Breast epithelium (tissue), 4 donors: Measurements from ENCODE around the gene APEH. TPM values are rescaled to one million over a fixed set of nuclear protein-coding genes. Genes with fewer than 3 reads are reported as not detected.

ENCODE experiments used
- DNase-seq, 2 donors: peaks; one replicate each; pipeline ENCODE4 v3.0.0-alpha.2; 2019; ENCODE audit warnings: low spot score in 2 of 2
- H3K27ac ChIP-seq, 2 donors: fragments of 200-600 bp; sonication (generic) in 1 of 2; one replicate each; pipeline ENCODE4 v1.5.1; 2016 to 2019; ENCODE audit warnings: mild to moderate bottlenecking in 1 of 2
- H3K27me3 ChIP-seq, 2 donors: fragments of 200-600 bp; sonication (generic) in 1 of 2; one replicate each; pipeline versions ENCODE4 v1.5.1 to v1.6.0; 2017 to 2019; ENCODE audit warnings: control low read depth in 1 of 2, mild to moderate bottlenecking in 1 of 2
- H3K36me3 ChIP-seq: fragments of 200-600 bp; one replicate; pipeline ENCODE4 v1.5.1; 2019
- H3K4me1 ChIP-seq, 2 donors: fragments of 200-600 bp; sonication (generic); one replicate each; pipeline ENCODE4 v1.5.1; 2016 to 2019; ENCODE audit warnings: control low read depth in 1 of 2
- H3K4me3 ChIP-seq, 3 donors: fragments of 200-600 bp; sonication (generic); 1 replicate in 2 of 3; 2 replicates in 1 of 3; pipeline ENCODE4 v1.5.1; 2016 to 2019; ENCODE audit warnings: mild to moderate bottlenecking in 3 of 3, moderate library complexity in 2 of 3
- H3K9me3 ChIP-seq, 2 donors: fragments of 200-600 bp; sonication (generic) in 1 of 2; one replicate each; pipeline ENCODE4 v1.5.1; 2016 to 2019; ENCODE audit warnings: control low read depth in 1 of 2
- POLR2A ChIP-seq: fragments of 450-650 bp; IDR thresholded peaks from one replicate; pipeline ENCODE4 v1.6.1; 2016; ENCODE audit warnings: antibody characterized with exemption, mild to moderate bottlenecking, moderate library complexity
- POLR2AphosphoS5 ChIP-seq, 3 donors: sonication (generic); formaldehyde crosslinking; IDR thresholded peaks; one replicate each; pipeline ENCODE4 v1.6.1; 2017; ENCODE audit warnings: antibody characterized with exemption in 3 of 3
- intact Hi-C: fragments of 100-400 bp; cut with DNase I; formaldehyde crosslinking; loops from one replicate; pipeline ENCODE4 v1.15.1; 2023; ENCODE audit warnings: low total_unique reads
- total RNA-seq, 3 donors: library from RNA; depleted of rRNA; stranded (reverse); fragments of >200 nt; gene quantifications; one replicate each; pipeline ENCODE4 v1.1.0, GENCODE V29; 2016
- TF ChIP-seq, protein P1 (sequence below), 3 donors: fragments of 450-650 bp; IDR thresholded peaks; one replicate each; pipeline ENCODE4 v1.5.1; 2016 to 2017; ENCODE audit warnings: antibody characterized with exemption in 3 of 3, mild to moderate bottlenecking in 3 of 3, moderate library complexity in 3 of 3

The APEH gene
- total RNA-seq, 3 donors from 2014 or later: 69.5 to 80.0 (median 70.1) TPM

- intact Hi-C loops: no loop called here
- no peak overlapping the region for H3K27ac ChIP-seq
- no peaks in the 10 kb centered on the region for H3K36me3 ChIP-seq
- no peaks in the 10 kb centered on the region for H3K27me3 ChIP-seq
- no peaks in the 10 kb centered on the region for H3K9me3 ChIP-seq
- no peak for DNase-seq
- H3K4me3 ChIP-seq: no peak overlapping the region
- TF ChIP-seq POLR2A (no peak), POLR2AphosphoS5 (IDR thresholded peaks at IDR 0.05) (no peak)
- TF ChIP-seq, protein P1, sequence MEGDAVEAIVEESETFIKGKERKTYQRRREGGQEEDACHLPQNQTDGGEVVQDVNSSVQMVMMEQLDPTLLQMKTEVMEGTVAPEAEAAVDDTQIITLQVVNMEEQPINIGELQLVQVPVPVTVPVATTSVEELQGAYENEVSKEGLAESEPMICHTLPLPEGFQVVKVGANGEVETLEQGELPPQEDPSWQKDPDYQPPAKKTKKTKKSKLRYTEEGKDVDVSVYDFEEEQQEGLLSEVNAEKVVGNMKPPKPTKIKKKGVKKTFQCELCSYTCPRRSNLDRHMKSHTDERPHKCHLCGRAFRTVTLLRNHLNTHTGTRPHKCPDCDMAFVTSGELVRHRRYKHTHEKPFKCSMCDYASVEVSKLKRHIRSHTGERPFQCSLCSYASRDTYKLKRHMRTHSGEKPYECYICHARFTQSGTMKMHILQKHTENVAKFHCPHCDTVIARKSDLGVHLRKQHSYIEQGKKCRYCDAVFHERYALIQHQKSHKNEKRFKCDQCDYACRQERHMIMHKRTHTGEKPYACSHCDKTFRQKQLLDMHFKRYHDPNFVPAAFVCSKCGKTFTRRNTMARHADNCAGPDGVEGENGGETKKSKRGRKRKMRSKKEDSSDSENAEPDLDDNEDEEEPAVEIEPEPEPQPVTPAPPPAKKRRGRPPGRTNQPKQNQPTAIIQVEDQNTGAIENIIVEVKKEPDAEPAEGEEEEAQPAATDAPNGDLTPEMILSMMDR (IDR thresholded peaks at IDR 0.05): no peak
- H3K4me1 ChIP-seq: no peaks in the 10 kb centered on the region
Observed at GRCh38 chr3:49642708-49643145, 31.4 kb upstream of the APEH start.

- Histone ChIP-seq H3K4me1 (no peaks in the 10 kb centered on the region), H3K27me3 (no peaks in the 10 kb centered on the region), H3K36me3 (no peaks in the 10 kb centered on the region), H3K9me3 (no peaks in the 10 kb centered on the region), H3K27ac (no peak overlapping the region), H3K4me3 (no peak overlapping the region)
- intact Hi-C loops: no loop called here
- TF ChIP-seq POLR2AphosphoS5 (IDR thresholded peaks at IDR 0.05) (no peak), POLR2A (no peak)
- TF ChIP-seq, protein P1 (IDR thresholded peaks at IDR 0.05): no peak
- DNase-seq: no peak
Observed at GRCh38 chr3:49644684-49645083, 29.5 kb upstream of the APEH start.

GRCh38 chr3:49646236-49646635, 27.9 kb upstream of the APEH start:
- H3K36me3 ChIP-seq: no peaks in the 10 kb centered on the region
- no peak for DNase-seq
- no peak overlapping the region for H3K27ac ChIP-seq
- no peaks in the 10 kb centered on the region for H3K9me3 ChIP-seq
- intact Hi-C loops: no loop called here
- H3K4me3 ChIP-seq: no peak overlapping the region
- TF ChIP-seq, protein P1 (IDR thresholded peaks at IDR 0.05): no peak
- TF ChIP-seq POLR2AphosphoS5 (IDR thresholded peaks at IDR 0.05): no peak
- TF ChIP-seq POLR2A: no peak
- no peaks in the 10 kb centered on the region for H3K4me1 ChIP-seq
- H3K27me3 ChIP-seq: no peaks in the 10 kb centered on the region

GRCh38 chr3:49647741-49648140, 26.4 kb upstream of the APEH start:
- intact Hi-C loops: no loop called here
- Histone ChIP-seq H3K9me3 (no peaks in the 10 kb centered on the region), H3K27me3 (no peaks in the 10 kb centered on the region), H3K27ac (no peak overlapping the region), H3K36me3 (no peaks in the 10 kb centered on the region), H3K4me3 (no peak overlapping the region), H3K4me1 (no peaks in the 10 kb centered on the region)
- DNase-seq: no peak
- TF ChIP-seq, protein P1 (IDR thresholded peaks at IDR 0.05): no peak
- no peak for TF ChIP-seq POLR2AphosphoS5 (IDR thresholded peaks at IDR 0.05)
- TF ChIP-seq POLR2A: no peak

GRCh38 chr3:49648354-49649019, 25.7 kb upstream of the APEH start:
- TF ChIP-seq, protein P1 (IDR thresholded peaks at IDR 0.05): no peak
- TF ChIP-seq POLR2A (no peak), POLR2AphosphoS5 (IDR thresholded peaks at IDR 0.05) (no peak)
- DNase-seq: no peak
- intact Hi-C loops: no loop called here
- Histone ChIP-seq H3K4me3 (no peak overlapping the region), H3K36me3 (no peaks in the 10 kb centered on the region), H3K27me3 (no peaks in the 10 kb centered on the region), H3K4me1 (no peaks in the 10 kb centered on the region), H3K27ac (no peak overlapping the region), H3K9me3 (no peaks in the 10 kb centered on the region)
